ENCODE measurements around the gene XIST. TPM values are rescaled to one million over a fixed set of nuclear protein-coding genes. Genes with fewer than 3 reads are reported as not detected.
"Not testable (repeated sequence)": the region's sequence is repeated elsewhere in the genome, so short reads cannot be mapped to it uniquely, and the experiment has no call there.

Gene XIST
- 1.1 TPM for total RNA-seq

DNA sequence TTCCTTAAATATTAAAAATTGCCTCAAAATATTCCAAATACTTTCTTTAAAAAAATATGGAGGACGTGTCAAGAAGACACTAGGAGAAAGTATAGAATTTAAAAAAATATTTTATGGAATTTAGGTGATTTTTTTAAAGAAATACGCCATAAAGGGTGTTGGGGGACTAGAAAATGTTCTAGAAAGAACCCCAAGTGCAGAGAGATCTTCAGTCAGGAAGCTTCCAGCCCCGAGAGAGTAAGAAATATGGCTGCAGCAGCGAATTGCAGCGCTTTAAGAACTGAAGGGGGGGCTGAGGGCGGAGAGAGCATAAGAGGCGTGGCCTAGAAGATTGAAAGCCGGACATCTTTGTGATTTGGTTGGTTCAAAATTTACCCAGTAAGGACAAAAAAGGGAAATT is at the start of gene XIST:
Gene XIST, minus strand, starts transcription at position 248 of the 400 bp plus-strand sequence.
- no peak for ATAC-seq
- DNase-seq (ENCODE audit: low spot score): no peak

DNA sequence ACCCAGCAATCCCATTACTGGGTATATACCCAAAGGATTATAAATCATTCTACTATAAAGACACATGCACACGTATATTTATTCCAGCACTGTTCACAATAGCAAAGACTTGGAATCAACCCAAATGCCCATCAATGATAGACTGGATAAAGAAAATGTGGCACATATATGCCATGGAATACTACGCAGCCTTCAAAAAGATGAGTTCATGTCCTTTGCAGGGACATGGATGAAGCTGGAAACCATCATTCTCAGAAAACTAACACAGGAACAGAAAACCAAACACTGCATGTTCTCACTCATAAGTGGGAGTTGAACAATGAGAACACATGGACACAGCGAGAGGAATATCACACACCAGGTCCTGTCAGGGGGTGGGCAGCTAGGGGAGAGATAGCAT is 45.8 kb upstream of the XIST start:
- not testable (repeated sequence) for DNase-seq (ENCODE audit: low spot score); ATAC-seq

GRCh38 chrX:73892515-73893090 is 40.1 kb upstream of the XIST start:
- not testable (repeated sequence) for DNase-seq (ENCODE audit: low spot score); ATAC-seq

GRCh38 chrX:73882260-73882659 is 29.7 kb upstream of the XIST start:
- ATAC-seq; DNase-seq (ENCODE audit: low spot score): not testable (repeated sequence)

DNA sequence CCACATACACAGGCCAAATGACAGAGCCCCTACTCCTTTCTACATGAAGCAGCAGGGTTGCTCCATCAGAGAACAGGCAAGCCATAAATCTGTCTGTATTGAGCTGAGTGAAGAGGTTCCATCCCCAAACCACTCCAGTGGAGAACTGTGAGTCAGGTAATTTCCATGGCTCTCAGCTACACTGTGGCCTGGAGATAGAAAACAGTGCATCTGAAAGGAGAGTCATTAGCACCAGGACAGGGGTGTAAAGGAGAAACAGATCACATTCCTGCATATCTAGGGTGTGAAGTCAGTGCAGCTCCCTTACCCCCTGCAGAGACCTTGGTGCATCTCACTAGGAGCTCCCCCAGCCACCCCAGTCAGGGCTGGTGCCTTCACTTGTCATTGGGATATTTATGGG is 25.2 kb upstream of the XIST start:
- DNase-seq (ENCODE audit: low spot score): no peak
- no peak for ATAC-seq

DNA sequence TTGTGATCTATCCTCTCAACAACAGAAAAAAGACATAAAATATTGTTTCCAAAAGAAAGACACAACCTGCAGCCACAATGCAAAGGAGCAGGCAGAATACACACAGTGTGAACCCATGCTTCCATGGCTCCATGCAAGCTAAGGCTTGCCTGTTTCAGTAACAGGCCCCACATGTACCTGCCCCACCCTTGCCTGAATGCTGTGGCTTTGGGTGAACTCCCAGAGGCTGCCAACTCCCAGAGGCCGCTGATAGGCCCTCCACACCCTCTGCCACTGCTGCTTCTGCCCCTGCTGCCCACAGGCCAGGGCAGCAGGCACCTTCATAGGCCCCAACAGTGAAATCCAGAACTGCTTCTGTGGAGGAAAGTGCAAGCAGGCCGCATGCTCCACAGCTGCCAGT is 24.4 kb upstream of the XIST start:
- no peak for ATAC-seq
- DNase-seq (ENCODE audit: low spot score): no peak

GRCh38 chrX:73868916-73869315 is 16.4 kb upstream of the XIST start:
- no peak for DNase-seq (ENCODE audit: low spot score)

GRCh38 chrX:73867144-73867543 is 14.6 kb upstream of the XIST start:
- ATAC-seq (no peak), DNase-seq (ENCODE audit: low spot score) (no peak)

More at GRCh38 chrX:73868916-73869315, 16.4 kb upstream of the XIST start:
- peak; percentile 70 for ATAC-seq

DNA sequence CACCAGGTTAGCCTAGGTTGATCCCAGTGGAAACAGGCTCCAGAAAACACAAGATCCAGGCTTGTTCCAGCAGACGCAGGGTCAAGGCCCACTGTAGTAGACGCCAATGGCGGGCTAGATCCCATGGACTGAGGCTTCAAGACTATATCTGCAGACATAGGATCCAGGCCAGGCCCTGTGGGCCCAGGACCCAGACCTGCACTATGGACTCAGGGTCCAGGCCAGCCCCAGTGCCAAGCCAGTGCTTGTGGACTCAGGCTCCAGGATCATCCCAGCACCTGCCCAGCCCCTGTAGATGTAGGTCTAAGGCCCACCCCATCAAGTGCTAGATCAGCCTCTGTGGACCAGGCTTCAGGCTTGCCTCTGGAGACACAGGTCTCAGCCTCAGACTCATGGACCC is 11.3 kb upstream of the XIST start:
- DNase-seq (ENCODE audit: low spot score): no peak
- ATAC-seq: no peak

DNA sequence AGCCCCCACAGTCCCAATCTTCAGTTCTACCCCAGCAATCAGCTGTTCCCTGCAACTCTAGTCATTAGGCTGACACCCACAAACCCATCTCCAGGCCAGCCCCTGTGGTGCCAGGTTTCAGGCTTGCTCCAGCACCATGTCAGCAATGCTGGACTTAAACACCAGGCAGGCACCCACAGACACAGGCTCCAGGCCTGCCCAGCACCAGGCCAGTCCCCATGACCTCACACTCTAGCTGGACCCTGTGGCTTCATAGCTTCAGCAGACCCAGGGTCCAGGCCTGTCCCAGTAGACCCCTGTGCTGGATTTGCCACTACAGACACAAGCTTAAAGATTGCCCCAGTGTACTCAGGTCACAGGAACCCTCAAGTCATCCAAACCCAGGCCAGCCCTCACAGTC is 10.8 kb upstream of the XIST start:
- ATAC-seq (no peak), DNase-seq (ENCODE audit: low spot score) (no peak)

- no peak for DNase-seq (ENCODE audit: low spot score)
- no peak for ATAC-seq
Observed at GRCh38 chrX:73859622-73860021, 7.1 kb upstream of the XIST start.

GRCh38 chrX:73855546-73855945 is 3.0 kb upstream of the XIST start:
- ATAC-seq (peak; percentile 93), DNase-seq (ENCODE audit: low spot score) (peak; percentile 50)

- ATAC-seq (no peak), DNase-seq (ENCODE audit: low spot score) (no peak)
Observed at GRCh38 chrX:73852022-73852421, 492 bp downstream of the XIST start.

- ATAC-seq (no peak), DNase-seq (ENCODE audit: low spot score) (no peak)
Observed at GRCh38 chrX:73851014-73852009, 1.2 kb downstream of the XIST start.

DNA sequence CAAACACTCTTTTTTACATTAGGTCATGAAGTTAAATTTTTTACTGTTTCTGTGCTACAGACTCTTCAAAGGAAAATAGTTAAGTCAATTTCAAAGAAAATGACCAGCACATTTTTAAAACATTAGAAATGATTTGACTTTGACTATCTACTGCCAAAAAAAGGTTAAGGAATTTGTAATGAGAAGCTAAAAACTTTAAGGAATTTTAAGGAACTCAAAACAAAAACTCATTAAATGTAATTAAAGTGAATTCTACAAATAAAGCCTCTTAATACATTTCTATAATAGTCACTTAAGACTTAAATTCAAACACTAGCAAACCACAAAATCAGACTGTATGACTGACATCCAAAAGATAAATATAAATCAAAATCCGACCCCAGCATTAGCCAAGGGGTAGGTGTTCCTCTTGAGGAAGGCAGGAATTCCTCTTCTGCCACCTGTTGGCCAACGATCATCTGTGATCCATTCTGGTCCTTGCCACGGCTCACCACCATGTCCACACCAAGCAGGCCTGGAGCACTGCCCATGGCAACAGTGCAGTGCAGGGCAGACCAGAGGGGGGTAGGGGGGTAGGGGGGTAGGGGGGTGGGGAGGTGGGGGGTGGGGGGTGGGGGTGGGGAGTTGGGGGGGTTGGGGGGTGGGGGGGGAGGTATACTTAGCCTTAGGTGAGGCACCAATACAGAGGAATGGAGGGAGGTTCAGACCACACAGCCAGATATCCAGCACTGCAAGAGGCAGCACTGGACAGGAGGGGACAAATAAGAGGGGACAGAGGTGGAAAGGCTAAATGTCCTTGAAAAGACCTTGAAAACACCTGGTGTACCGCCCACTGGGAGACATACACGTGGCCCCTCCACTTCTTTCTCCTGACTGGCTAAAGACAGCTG is 2.1 kb downstream of the XIST start:
- DNase-seq (ENCODE audit: low spot score) (no peak), ATAC-seq (peak; percentile 50)

GRCh38 chrX:73849073-73849472 is 3.4 kb downstream of the XIST start:
- ATAC-seq: no peak

DNA sequence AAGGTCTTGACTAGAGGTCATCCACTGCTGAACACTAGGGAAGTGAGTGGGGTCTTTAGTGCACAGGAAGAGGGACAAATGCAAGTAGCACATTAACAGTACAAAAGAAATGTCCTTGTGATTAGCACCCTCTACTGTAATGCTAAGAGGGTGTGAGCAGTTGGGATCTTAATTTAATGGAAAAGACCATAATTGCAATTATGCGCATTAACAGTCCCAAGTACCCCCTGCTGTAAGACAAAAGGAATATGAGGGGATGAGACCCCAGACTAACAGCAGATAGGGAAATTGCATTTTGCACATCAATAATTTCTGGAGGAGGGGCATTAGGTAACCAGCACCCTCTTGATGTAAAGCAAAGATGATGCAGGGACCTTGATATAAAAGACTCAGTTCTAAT is 4.5 kb downstream of the XIST start:
- DNase-seq (ENCODE audit: low spot score): no peak
- no peak for ATAC-seq

More at GRCh38 chrX:73849073-73849472, 3.4 kb downstream of the XIST start:
- DNase-seq (ENCODE audit: low spot score): no peak

DNA sequence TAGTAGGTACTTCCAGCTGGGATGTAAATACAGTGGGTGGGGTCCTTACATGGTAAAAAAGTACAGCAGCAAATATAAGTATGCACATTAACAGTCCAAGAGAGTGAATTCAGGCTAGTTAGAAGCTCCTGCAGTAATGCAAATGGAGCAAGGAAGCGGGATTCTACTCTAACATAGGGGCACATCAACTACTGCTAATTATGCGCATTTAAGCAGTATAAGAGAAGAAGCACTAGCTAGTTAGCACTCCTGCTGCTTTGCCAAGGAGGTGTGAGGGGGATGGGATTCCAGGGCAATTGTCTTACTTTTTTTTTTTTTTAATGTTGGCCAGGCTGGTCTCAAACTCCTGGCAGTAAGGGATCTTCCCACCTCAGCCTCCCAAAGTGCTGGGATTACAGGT is 5.4 kb downstream of the XIST start:
- no peak for ATAC-seq
- DNase-seq (ENCODE audit: low spot score): no peak

- DNase-seq (ENCODE audit: low spot score) (no peak), ATAC-seq (no peak)
Observed at GRCh38 chrX:73842541-73843234, 9.8 kb downstream of the XIST start.

GRCh38 chrX:73841337-73841736 is 11.2 kb downstream of the XIST start:
- DNase-seq (ENCODE audit: low spot score) (no peak), ATAC-seq (no peak)

All from left lobe of liver (tissue), 2 donors.